IMR-90 (cell line): ENCODE data around the gene NCF2.

Source experiments
- CTCF ChIP-seq: conservative IDR thresholded peaks from 2 replicates; pipeline ENCODE4 v1.5.1; 2012; ENCODE audit warnings: mild to moderate bottlenecking, low read depth, low read length, improper control_type of control experiment
- FOS ChIP-seq: fragments of 150-350 bp; IDR thresholded peaks from 2 replicates; pipeline ENCODE4 v1.6.1; 2016; ENCODE audit warnings: low read depth, low read length
- MAFK ChIP-seq: IDR thresholded peaks from 2 replicates; pipeline ENCODE4 v1.6.1; 2012; ENCODE audit warnings: low read depth, low read length, improper control_type of control experiment
- POLR2A ChIP-seq: IDR thresholded peaks from 2 replicates; pipeline ENCODE4 v1.6.1; 2012; ENCODE audit warnings: mild to moderate bottlenecking, low read depth, low read length
- RCOR1 ChIP-seq: IDR thresholded peaks from 2 replicates; pipeline ENCODE4 v1.6.1; 2012; ENCODE audit warnings: mild to moderate bottlenecking, low read length, improper control_type of control experiment; ENCODE audit not compliant: insufficient replicate concordance
- RFX5 ChIP-seq: IDR thresholded peaks from 2 replicates; pipeline ENCODE4 v1.8.0; 2012; ENCODE audit warnings: low read depth, mild to moderate bottlenecking, low read length, moderate library complexity
- SMC3 ChIP-seq: fragments of 150-350 bp; IDR thresholded peaks from 2 replicates; pipeline ENCODE4 v1.6.1; 2016; ENCODE audit warnings: low read depth, mild to moderate bottlenecking, antibody characterized with exemption, low read length, moderate library complexity
- USF2 ChIP-seq: fragments of 150-350 bp; IDR thresholded peaks from 2 replicates; pipeline ENCODE4 v1.6.1; 2017; ENCODE audit warnings: mild to moderate bottlenecking, antibody characterized with exemption, low read length, low read depth

GRCh38 chr1:183589384-183589783 lies 875 bp downstream of the NCF2 start:
- no peak for TF ChIP-seq CTCF
- no peak for TF ChIP-seq USF2
- TF ChIP-seq POLR2A = no peak
- TF ChIP-seq SMC3 = no peak
- TF ChIP-seq RFX5 = no peak
- TF ChIP-seq RCOR1 = no peak
- no peak for TF ChIP-seq MAFK
- TF ChIP-seq FOS = no peak
